DMS79 treated with DMSO at 0.1 percent for 48 hours (cell line): ENCODE measurements around the gene ETS1.
A peak's percentile ranks its signal among the peaks of the same experiment; 100 is the strongest.
"Not testable (repeated sequence)": the region's sequence is repeated elsewhere in the genome, so short reads cannot be mapped to it uniquely, and the experiment has no call there.

Experiments
- DNase-seq: peaks from one replicate; lab custom pipeline; 2025; lab: John Stamatoyannopoulos, UW

The ETS1 gene

GRCh38 chr11:128462189-128462588, 125.2 kb downstream of the ETS1 start:
- DNase-seq, result no peak

- no peak for DNase-seq
Measured at GRCh38 chr11:128458321-128458720, 129.0 kb downstream of the ETS1 start.

- no peak for DNase-seq
Measured at GRCh38 chr11:128457874-128458273, 129.5 kb downstream of the ETS1 start.

GRCh38 chr11:128456566-128457268, 130.6 kb downstream of the ETS1 start:
- DNase-seq, result no peak

- no peak for DNase-seq
Measured at GRCh38 chr11:128455766-128456165, 131.6 kb downstream of the ETS1 start.

- no peak for DNase-seq
Measured at GRCh38 chr11:128453444-128454336, 133.7 kb downstream of the ETS1 start.

- peak; percentile 28 for DNase-seq
Measured at GRCh38 chr11:128451652-128452470, 135.5 kb downstream of the ETS1 start.

GRCh38 chr11:128450882-128451651, 136.3 kb downstream of the ETS1 start:
- no peak for DNase-seq

- DNase-seq, result not testable (repeated sequence)
Measured at GRCh38 chr11:128450425-128450824, 136.9 kb downstream of the ETS1 start.

GRCh38 chr11:128448981-128449713, 138.2 kb downstream of the ETS1 start:
- no peak for DNase-seq

- DNase-seq, result no peak
Measured at GRCh38 chr11:128448200-128448886, 139.0 kb downstream of the ETS1 start.

GRCh38 chr11:128447233-128447632, 140.1 kb downstream of the ETS1 start:
- no peak for DNase-seq

- DNase-seq, result not testable (repeated sequence)
Measured at GRCh38 chr11:128445921-128446320, 141.4 kb downstream of the ETS1 start.

GRCh38 chr11:128437136-128437535, 150.2 kb downstream of the ETS1 start:
- DNase-seq, result peak; percentile 84

GRCh38 chr11:128434818-128435217, 152.5 kb downstream of the ETS1 start:
- no peak for DNase-seq

- no peak for DNase-seq
Measured at GRCh38 chr11:128434411-128434810, 152.9 kb downstream of the ETS1 start.

- no peak for DNase-seq
Measured at GRCh38 chr11:128432926-128433325, 154.4 kb downstream of the ETS1 start.

GRCh38 chr11:128431931-128432330, 155.4 kb downstream of the ETS1 start:
- no peak for DNase-seq

- DNase-seq, result no peak
Measured at GRCh38 chr11:128428935-128429334, 158.4 kb downstream of the ETS1 start.

- DNase-seq, result no peak
Measured at GRCh38 chr11:128424851-128425285, 162.5 kb downstream of the ETS1 start.
